HUES64 (cell line): ENCODE results near the gene VWA3B.

ENCODE experiments used
- H3K27ac ChIP-seq: 2 replicates; pipeline ENCODE4 v1.7.0; 2013; ENCODE audit warnings: low read depth, low read length, inconsistent platforms
- H3K27me3 ChIP-seq: 2 replicates; pipeline ENCODE4 v1.6.1; 2013; ENCODE audit warnings: mild to moderate bottlenecking, low read length; ENCODE audit not compliant: insufficient read depth
- H3K36me3 ChIP-seq: 2 replicates; pipeline ENCODE4 v1.6.1; 2013; ENCODE audit warnings: mild to moderate bottlenecking, low read length; ENCODE audit not compliant: insufficient read depth
- H3K4me1 ChIP-seq: 2 replicates; pipeline ENCODE4 v1.6.1; 2013; ENCODE audit warnings: mild to moderate bottlenecking, low read length, moderate library complexity; ENCODE audit not compliant: insufficient read depth
- H3K4me3 ChIP-seq: 2 replicates; pipeline ENCODE4 v1.5.1; 2013; ENCODE audit warnings: mild to moderate bottlenecking, low read length, moderate library complexity
- H3K9ac ChIP-seq: 2 replicates; pipeline ENCODE4 v1.6.1; 2013; ENCODE audit warnings: mild to moderate bottlenecking, low read depth, low read length
- H3K9me3 ChIP-seq: 2 replicates; pipeline ENCODE4 v1.6.1; 2013; ENCODE audit warnings: low read depth, low read length; ENCODE audit not compliant: insufficient read depth
- WGBS: fragments of 150-250, 120-280 bp; methylation state at CpG from one replicate; pipeline ENCODE4 v1.1.7; 2013; ENCODE audit warnings: missing lambda C conversion rate; 5-methylcytosine and 5-hydroxymethylcytosine counted together

VWA3B gene

DNA sequence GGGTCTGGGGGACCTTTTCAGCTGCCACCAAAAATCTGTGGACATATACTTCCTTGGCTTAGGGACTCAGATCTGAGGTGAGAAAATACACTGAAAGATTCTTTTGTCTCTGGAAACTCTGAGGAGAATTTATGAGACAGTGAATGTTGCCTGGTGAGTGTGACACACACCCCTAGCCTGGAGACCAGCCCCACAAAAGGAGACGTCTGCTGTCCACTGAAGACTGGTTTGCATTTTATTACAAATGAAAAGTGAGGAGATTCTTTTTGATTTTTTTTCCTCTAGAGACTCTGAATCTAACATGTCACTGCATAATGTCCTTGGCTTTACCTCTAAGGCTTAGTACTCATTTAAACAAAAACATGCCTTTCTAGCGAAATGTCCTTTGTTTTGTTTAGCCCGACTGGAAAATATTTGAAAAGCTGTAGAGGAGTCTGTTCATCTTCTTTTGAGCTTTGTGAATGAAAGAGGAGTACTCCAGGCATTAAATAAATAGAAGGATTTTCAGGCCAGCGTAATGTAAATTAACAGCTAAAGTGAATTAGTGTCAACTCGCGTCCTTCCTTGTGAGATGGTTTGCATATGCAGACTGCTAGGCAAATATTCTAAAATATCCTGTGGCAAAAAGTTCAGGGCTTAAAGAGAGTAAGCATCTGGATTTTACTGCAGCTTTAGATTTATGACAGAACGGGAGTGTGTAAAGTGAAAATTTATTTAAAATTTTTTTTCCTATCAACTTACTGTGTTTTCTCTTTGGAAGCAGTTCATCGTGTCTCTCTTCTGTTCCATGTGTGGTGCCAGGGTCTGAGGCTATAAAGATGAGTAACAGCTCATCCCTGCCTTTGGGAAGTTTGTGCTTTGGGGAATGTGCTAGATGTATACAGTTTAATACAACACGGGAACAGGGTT, 125.4 kb downstream of the VWA3B start:
- Histone ChIP-seq H3K36me3 (no peaks in the 10 kb centered on the region), H3K27me3 (no peaks in the 10 kb centered on the region), H3K9ac (no peak overlapping the region; the same call in 1 of the 2 replicates), H3K9me3 (no peaks in the 10 kb centered on the region), H3K4me1 (peaks cover 8% of the 10 kb centered on the region), H3K27ac (no peak overlapping the region), H3K4me3 (no peak overlapping the region)
- WGBS: 68% methylated on average over 8 of the region's 9 CpGs

DNA sequence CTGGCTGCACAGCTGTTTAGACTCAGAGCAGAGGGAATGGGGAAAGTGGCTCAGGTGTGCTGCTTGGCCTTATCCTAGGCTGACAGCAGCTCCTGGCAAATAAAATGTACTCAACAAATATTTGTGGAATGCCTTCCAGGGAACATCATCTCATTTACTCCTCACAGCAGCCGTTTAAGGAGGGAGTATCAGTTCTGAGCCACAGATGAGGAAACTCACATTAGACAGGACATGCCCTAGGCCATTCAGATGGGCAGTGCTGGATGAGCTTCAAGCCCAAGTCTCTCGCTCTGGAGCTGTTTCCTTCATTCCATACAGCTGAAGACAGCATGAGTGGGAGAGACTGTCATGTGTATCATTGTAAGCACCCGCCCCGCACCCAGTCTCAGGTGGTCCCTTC, 129.6 kb downstream of the VWA3B start:
- 82% methylated on average over 4 of the region's 4 CpGs for WGBS
- H3K4me1 ChIP-seq: peaks cover 8% of the 10 kb centered on the region
- no peak overlapping the region for H3K27ac ChIP-seq
- no peaks in the 10 kb centered on the region for H3K36me3 ChIP-seq
- H3K9me3 ChIP-seq: peaks cover 13% of the 10 kb centered on the region
- H3K9ac ChIP-seq: no peak overlapping the region
- H3K27me3 ChIP-seq: no peaks in the 10 kb centered on the region
- no peak overlapping the region for H3K4me3 ChIP-seq

DNA sequence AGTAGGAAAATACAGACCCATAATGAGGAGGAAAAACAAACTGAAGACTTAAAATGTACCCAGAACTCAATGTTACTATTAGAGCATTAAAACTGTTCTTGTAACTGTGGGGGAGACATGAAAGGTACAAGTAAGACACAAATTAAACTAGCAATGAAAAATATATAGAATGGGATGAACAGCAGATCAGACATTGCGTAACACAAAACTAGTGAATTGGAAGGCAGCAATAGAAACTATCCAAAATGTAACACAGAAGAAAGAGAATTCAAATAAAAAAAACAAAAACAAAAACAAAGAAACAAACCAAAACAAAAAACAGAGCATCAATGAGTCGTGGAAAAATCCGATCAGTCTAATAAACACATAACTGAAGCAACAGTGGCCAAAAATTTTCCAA, 132.2 kb downstream of the VWA3B start:
- no peak overlapping the region for H3K4me3 ChIP-seq
- H3K27ac ChIP-seq: no peak overlapping the region
- no peak overlapping the region for H3K9ac ChIP-seq
- peaks cover 13% of the 10 kb centered on the region for H3K9me3 ChIP-seq
- no peaks in the 10 kb centered on the region for H3K27me3 ChIP-seq
- H3K4me1 ChIP-seq: no peaks in the 10 kb centered on the region
- whole genome bisulfite sequencing: 100% methylated on average over 3 of the region's 3 CpGs
- no peaks in the 10 kb centered on the region for H3K36me3 ChIP-seq

DNA sequence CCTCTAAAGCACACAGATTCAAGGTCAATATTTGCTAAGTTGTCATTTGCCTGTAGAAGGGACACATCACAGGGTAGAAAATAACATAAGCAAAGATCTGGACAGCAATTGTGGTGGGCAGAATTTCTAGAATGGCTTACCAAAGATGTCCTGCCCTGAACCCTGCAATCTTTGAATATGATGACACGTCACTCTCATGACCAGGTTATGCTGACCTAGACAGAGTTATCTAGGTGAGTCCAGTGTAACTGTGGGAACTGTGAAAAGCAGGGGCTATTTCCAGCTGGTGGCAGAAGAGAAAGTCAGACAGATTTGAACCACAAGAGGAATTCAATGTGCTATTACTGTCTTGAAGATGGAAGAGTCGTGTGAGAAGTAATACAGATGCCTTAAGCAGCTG, 147.0 kb downstream of the VWA3B start:
- Histone ChIP-seq H3K9ac (no peak overlapping the region), H3K4me3 (no peak overlapping the region), H3K36me3 (no peaks in the 10 kb centered on the region), H3K9me3 (no peaks in the 10 kb centered on the region), H3K4me1 (0 out of 2 replicates have a peak, but pooled peaks cover 4% of the 10 kb centered on the region), H3K27me3 (no peaks in the 10 kb centered on the region), H3K27ac (no peak overlapping the region)
- 89% methylated on average over 2 of the region's 2 CpGs for WGBS

DNA sequence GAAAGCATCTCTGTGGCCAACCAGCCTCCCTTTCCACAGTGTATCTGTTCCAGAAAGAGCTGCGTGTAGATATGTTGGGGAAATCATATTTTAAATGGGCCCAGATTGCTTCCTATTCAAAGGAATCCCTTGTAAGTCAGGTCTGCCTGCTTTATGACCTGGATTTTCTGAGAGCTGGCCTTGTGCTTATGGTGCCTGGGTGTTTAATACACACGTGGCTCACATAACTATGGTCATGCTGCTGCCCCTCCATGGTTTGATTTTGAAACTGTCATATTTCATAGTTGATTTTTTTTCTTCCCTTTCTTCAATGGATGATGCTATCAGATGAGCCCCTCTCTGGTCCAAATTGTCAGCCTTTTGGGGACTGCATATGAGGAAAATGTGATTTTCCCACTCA, 147.8 kb downstream of the VWA3B start:
- Histone ChIP-seq H3K4me3 (no peak overlapping the region), H3K9me3 (no peaks in the 10 kb centered on the region), H3K9ac (no peak overlapping the region), H3K36me3 (no peaks in the 10 kb centered on the region), H3K4me1 (0 out of 2 replicates have a peak, but pooled peaks cover 4% of the 10 kb centered on the region), H3K27ac (no peak overlapping the region), H3K27me3 (no peaks in the 10 kb centered on the region)
- 86% methylated on average over 2 of the region's 2 CpGs for WGBS

DNA sequence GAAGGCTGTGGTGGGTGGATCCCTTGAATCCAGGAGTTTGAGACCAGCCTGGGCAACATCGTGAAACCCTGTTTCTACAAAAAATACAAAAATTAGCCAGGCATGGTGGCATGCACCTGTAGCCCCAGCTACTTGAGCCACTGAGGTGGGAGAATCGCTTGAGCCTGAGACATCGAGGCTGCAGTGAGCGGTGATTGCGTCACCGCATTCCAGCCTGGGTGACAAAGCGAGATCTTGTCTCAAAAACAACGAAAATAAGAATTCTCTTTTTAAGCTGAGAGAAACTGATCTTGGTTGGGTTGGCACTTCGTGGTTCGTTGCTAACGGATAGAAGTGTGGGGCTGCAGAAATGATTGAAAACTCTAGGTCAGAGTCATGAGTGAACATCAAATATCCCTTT, 150.0 kb downstream of the VWA3B start:
- H3K9me3 ChIP-seq: no peaks in the 10 kb centered on the region
- WGBS: 92% methylated on average over 11 of the region's 11 CpGs
- 0 out of 2 replicates have a peak, but pooled peaks cover 4% of the 10 kb centered on the region for H3K4me1 ChIP-seq
- H3K27ac ChIP-seq: no peak overlapping the region
- no peaks in the 10 kb centered on the region for H3K36me3 ChIP-seq
- no peaks in the 10 kb centered on the region for H3K27me3 ChIP-seq
- H3K4me3 ChIP-seq: no peak overlapping the region
- no peak overlapping the region for H3K9ac ChIP-seq

DNA sequence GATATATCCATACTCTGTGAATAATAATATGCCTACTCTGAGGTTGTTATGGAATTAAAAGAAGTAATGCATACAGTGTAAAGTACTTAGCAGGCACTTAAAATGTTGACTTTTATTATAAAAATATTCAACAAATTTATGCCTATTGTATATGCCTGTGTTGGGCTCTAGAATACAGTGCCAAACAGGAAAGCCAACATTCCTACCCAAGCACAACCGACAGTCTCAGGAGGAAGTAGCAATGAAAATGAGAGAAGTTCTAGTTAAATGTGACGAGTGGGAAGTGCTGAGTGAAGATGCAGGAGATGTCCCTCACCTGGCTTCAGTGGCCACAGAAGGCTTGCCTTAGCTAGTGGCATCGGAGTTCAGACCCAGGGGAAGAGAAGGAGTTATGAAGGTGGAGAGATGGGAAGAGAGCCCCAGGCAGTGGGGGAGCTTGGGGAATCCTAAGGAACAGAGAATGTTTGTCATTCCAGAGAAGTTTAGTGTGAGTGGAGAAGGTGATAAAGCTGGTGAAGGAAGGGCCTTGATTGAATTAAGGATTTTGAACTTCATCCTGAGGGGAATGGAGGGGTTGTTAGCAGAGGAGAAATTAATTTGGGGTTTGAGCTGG, 153.9 kb downstream of the VWA3B start:
- no peaks in the 10 kb centered on the region for H3K9me3 ChIP-seq
- no peaks in the 10 kb centered on the region for H3K27me3 ChIP-seq
- H3K4me3 ChIP-seq: no peak overlapping the region
- H3K36me3 ChIP-seq: no peaks in the 10 kb centered on the region
- 87% methylated on average over 3 of the region's 3 CpGs for WGBS
- H3K27ac ChIP-seq: no peak overlapping the region
- H3K4me1 ChIP-seq: 0 out of 2 replicates have a peak, but pooled peaks cover 4% of the 10 kb centered on the region
- H3K9ac ChIP-seq: no peak overlapping the region

DNA sequence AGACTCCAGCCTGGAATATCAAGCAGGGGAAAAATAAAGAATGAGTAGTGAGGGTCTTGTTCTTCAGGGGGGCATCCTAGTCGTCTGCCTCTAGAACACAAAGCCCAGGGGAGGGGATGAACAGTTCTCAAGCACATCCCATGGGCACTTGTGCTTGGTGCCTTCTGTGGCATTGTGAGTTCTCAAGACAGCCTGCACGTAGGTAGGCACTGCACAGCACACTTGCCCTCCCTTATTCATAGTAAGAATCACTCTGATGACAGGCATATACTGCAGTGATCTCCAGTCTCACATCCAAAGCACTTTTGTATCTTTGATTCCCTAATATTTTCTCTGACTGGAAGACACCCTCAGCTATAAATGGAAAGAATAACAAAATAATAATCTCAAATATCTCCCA, 154.6 kb downstream of the VWA3B start:
- H3K4me1 ChIP-seq: 0 out of 2 replicates have a peak, but pooled peaks cover 4% of the 10 kb centered on the region
- 90% methylated on average over 2 of the region's 2 CpGs for WGBS
- H3K27me3 ChIP-seq: no peaks in the 10 kb centered on the region
- no peak overlapping the region for H3K4me3 ChIP-seq
- H3K9ac ChIP-seq: no peak overlapping the region
- no peak overlapping the region for H3K27ac ChIP-seq
- no peaks in the 10 kb centered on the region for H3K9me3 ChIP-seq
- H3K36me3 ChIP-seq: no peaks in the 10 kb centered on the region

DNA sequence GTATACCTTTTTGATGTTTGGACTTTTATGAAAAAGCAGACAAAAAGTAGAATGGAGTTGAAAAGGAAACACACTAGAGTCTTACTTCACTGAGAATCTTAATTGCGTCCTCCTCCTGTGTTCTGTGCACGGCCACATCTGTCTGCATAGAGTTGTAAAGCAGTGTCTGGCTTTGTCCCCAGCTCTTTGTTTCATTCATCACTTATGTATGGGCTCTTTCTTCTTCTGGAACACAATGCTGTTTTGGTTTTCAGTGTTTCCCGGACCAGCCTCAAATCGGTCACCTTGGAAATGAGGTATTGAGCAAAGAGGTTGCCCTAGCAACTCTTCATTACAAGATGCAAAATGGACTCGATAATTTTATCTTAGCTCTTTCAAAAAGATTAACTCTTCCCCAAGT, 155.0 kb downstream of the VWA3B start:
- no peak overlapping the region for H3K27ac ChIP-seq
- no peak overlapping the region for H3K4me3 ChIP-seq
- no peaks in the 10 kb centered on the region for H3K27me3 ChIP-seq
- H3K9ac ChIP-seq: no peak overlapping the region
- no peaks in the 10 kb centered on the region for H3K36me3 ChIP-seq
- 88% methylated on average over 5 of the region's 5 CpGs for WGBS
- 0 out of 2 replicates have a peak, but pooled peaks cover 4% of the 10 kb centered on the region for H3K4me1 ChIP-seq
- H3K9me3 ChIP-seq: no peaks in the 10 kb centered on the region

DNA sequence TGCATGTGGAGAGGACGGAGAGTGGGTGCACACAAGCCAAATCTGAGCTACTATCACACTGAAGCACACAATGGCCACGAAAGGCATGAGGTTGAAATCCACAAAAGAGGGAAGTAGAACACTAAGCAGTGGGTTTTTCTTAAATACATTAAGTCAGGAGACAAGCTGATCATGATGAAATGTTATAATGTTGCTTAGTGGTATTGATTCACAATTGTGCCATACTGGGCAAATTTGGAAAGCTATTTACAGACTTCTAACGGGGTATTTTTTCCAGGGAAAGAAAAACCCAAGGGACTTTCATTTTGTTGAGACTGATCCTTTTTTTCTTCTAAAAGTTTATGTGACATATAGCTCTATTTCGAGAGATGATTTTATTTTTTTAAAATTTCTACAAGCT, 158.5 kb downstream of the VWA3B start:
- Histone ChIP-seq H3K4me3 (no peak overlapping the region), H3K9ac (no peak overlapping the region), H3K4me1 (no peaks in the 10 kb centered on the region), H3K36me3 (no peaks in the 10 kb centered on the region), H3K9me3 (peaks cover 14% of the 10 kb centered on the region), H3K27me3 (no peaks in the 10 kb centered on the region), H3K27ac (no peak overlapping the region)
- WGBS: 95% methylated on average over 3 of the region's 4 CpGs

DNA sequence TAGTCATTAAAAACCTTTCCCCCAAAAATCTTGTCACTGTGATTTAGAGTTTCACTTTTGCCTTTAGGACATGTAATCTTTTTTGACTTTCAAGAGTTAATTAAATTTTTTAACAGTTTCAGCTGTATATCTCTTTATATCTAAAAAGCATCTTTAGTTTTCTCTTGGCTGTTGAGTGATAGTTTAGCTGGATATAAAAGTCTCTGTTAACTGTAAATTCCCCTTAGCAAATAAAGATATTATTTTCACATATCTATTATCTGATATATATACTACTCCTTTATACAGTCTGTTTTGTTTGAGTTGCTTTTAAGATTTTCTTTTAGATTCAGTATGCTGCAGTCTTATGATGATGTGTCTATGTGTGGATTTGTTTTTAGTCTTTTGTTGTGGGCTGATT, 160.4 kb downstream of the VWA3B start:
- Histone ChIP-seq H3K27ac (no peak overlapping the region), H3K9ac (no peak overlapping the region), H3K36me3 (no peaks in the 10 kb centered on the region), H3K4me3 (no peak overlapping the region), H3K9me3 (peaks cover 14% of the 10 kb centered on the region), H3K27me3 (no peaks in the 10 kb centered on the region), H3K4me1 (no peaks in the 10 kb centered on the region)
